ENCODE measurements around the gene C12orf54.
"Not testable (repeated sequence)": the region's sequence is repeated elsewhere in the genome, so short reads cannot be mapped to it uniquely, and the experiment has no call there.

GRCh38 chr12:48520381-48520780, 38.1 kb downstream of the C12orf54 start:
- TF ChIP-seq POLR2A, CTCF (IDR thresholded peaks at IDR 0.05): not testable (repeated sequence)

Measured in esophagus squamous epithelium (tissue), 4 donors.